SJCRH30 (cell line): Measurements from ENCODE around the gene BTF3. TPM values are rescaled to one million over a fixed set of nuclear protein-coding genes. Genes with fewer than 3 reads are reported as not detected.
"Not testable (repeated sequence)": the region's sequence is repeated elsewhere in the genome, so short reads cannot be mapped to it uniquely, and the experiment has no call there.

Experiments used
- DNase-seq, 2 experiments: peaks; one replicate each; pipeline ENCODE4 v3.0.0-alpha.2; 2015 to 2020
- H3K27ac ChIP-seq: fragments of 250-450 bp; sonication (Bioruptor Pico); 2 replicates; pipeline ENCODE4 v1.5.1; 2020; ENCODE audit warnings: mild to moderate bottlenecking, moderate library complexity
- H3K27me3 ChIP-seq: fragments of 250-450 bp; sonication (Bioruptor Pico); 2 replicates; pipeline ENCODE4 v1.5.1; 2020; ENCODE audit warnings: mild to moderate bottlenecking, moderate library complexity
- H3K36me3 ChIP-seq: fragments of 250-450 bp; sonication (Bioruptor Pico); 2 replicates; pipeline ENCODE4 v1.5.1; 2020; ENCODE audit warnings: mild to moderate bottlenecking, moderate library complexity
- H3K4me1 ChIP-seq: fragments of 250-450 bp; sonication (Bioruptor Pico); 2 replicates; pipeline ENCODE4 v1.5.1; 2020; ENCODE audit warnings: mild to moderate bottlenecking, moderate library complexity
- H3K4me3 ChIP-seq: fragments of 250-450 bp; sonication (Bioruptor Pico); 2 replicates; pipeline ENCODE4 v1.5.1; 2020; ENCODE audit warnings: mild to moderate bottlenecking, moderate library complexity
- H3K9me3 ChIP-seq: fragments of 250-450 bp; sonication (Bioruptor Pico); replicated peaks from 2 replicates; pipeline ENCODE4 v1.5.1; 2020; ENCODE audit warnings: mild to moderate bottlenecking, moderate library complexity
- total RNA-seq: library from RNA; depleted of rRNA; stranded (reverse); fragments of >200 nt; shearing (Covaris generic); gene quantifications from 2 replicates; pipeline ENCODE4 v1.2.3, GENCODE V29; 2014

The BTF3 gene
- total RNA-seq, 1 experiment from 2014 or later = 1,184 TPM

- Histone ChIP-seq H3K36me3 (no peaks in the 10 kb centered on the region), H3K9me3 (no peaks in the 10 kb centered on the region), H3K27me3 (no peaks in the 10 kb centered on the region), H3K4me1 (no peaks in the 10 kb centered on the region), H3K27ac (no peak overlapping the region), H3K4me3 (no peak overlapping the region)
- no peak for DNase-seq
Measured at GRCh38 chr5:73471654-73472053, 26.6 kb upstream of the BTF3 start.

GRCh38 chr5:73472116-73472515 lies 26.1 kb upstream of the BTF3 start:
- no peaks in the 10 kb centered on the region for H3K4me1 ChIP-seq
- H3K4me3 ChIP-seq = no peak overlapping the region
- H3K36me3 ChIP-seq = no peaks in the 10 kb centered on the region
- no peaks in the 10 kb centered on the region for H3K9me3 ChIP-seq
- no peak for DNase-seq
- H3K27me3 ChIP-seq = no peaks in the 10 kb centered on the region
- H3K27ac ChIP-seq = no peak overlapping the region

GRCh38 chr5:73480500-73480899 lies 17.7 kb upstream of the BTF3 start:
- no peak overlapping the region for H3K27ac ChIP-seq
- no peak overlapping the region for H3K4me3 ChIP-seq
- H3K36me3 ChIP-seq = no peaks in the 10 kb centered on the region
- DNase-seq = no peak
- H3K27me3 ChIP-seq = no peaks in the 10 kb centered on the region
- H3K4me1 ChIP-seq = no peaks in the 10 kb centered on the region
- H3K9me3 ChIP-seq = no peaks in the 10 kb centered on the region

- no peak overlapping the region for H3K4me3 ChIP-seq
- H3K9me3 ChIP-seq = no peaks in the 10 kb centered on the region
- no peak overlapping the region for H3K27ac ChIP-seq
- no peaks in the 10 kb centered on the region for H3K36me3 ChIP-seq
- H3K27me3 ChIP-seq = no peaks in the 10 kb centered on the region
- H3K4me1 ChIP-seq = no peaks in the 10 kb centered on the region
- no peak for DNase-seq
Measured at GRCh38 chr5:73482383-73483136, 15.7 kb upstream of the BTF3 start.

GRCh38 chr5:73483676-73484075 lies 14.6 kb upstream of the BTF3 start:
- no peak overlapping the region for H3K27ac ChIP-seq
- no peak overlapping the region for H3K4me3 ChIP-seq
- no peaks in the 10 kb centered on the region for H3K36me3 ChIP-seq
- DNase-seq = no peak
- H3K27me3 ChIP-seq = peaks cover under 1% of the 10 kb centered on the region; the same call in 1 of the 2 replicates
- H3K4me1 ChIP-seq = no peaks in the 10 kb centered on the region
- no peaks in the 10 kb centered on the region for H3K9me3 ChIP-seq

GRCh38 chr5:73484511-73484910 lies 13.7 kb upstream of the BTF3 start:
- H3K27me3 ChIP-seq = peaks cover 8% of the 10 kb centered on the region; the same call in 1 of the 2 replicates
- H3K9me3 ChIP-seq = no peaks in the 10 kb centered on the region
- no peak overlapping the region for H3K4me3 ChIP-seq

GRCh38 chr5:73485715-73486114 lies 12.5 kb upstream of the BTF3 start:
- H3K27me3 ChIP-seq = peaks cover 10% of the 10 kb centered on the region; the same call in 1 of the 2 replicates
- H3K4me3 ChIP-seq = no peak overlapping the region

More at GRCh38 chr5:73484511-73484910, 13.7 kb upstream of the BTF3 start:
- DNase-seq = no peak
- no peak overlapping the region for H3K27ac ChIP-seq
- no peaks in the 10 kb centered on the region for H3K4me1 ChIP-seq
- no peaks in the 10 kb centered on the region for H3K36me3 ChIP-seq

GRCh38 chr5:73486119-73486899 lies 11.9 kb upstream of the BTF3 start:
- H3K27ac ChIP-seq = no peak overlapping the region
- peaks cover 10% of the 10 kb centered on the region; the same call in 1 of the 2 replicates for H3K27me3 ChIP-seq
- H3K9me3 ChIP-seq = no peaks in the 10 kb centered on the region; the same call in 1 of the 2 replicates
- no peaks in the 10 kb centered on the region for H3K36me3 ChIP-seq
- H3K4me3 ChIP-seq = no peak overlapping the region
- H3K4me1 ChIP-seq = no peaks in the 10 kb centered on the region
- no peak for DNase-seq

More at GRCh38 chr5:73485715-73486114, 12.5 kb upstream of the BTF3 start:
- Histone ChIP-seq H3K36me3 (no peaks in the 10 kb centered on the region), H3K4me1 (no peaks in the 10 kb centered on the region), H3K27ac (no peak overlapping the region), H3K9me3 (no peaks in the 10 kb centered on the region; the same call in 1 of the 2 replicates)
- no peak for DNase-seq

- not testable (repeated sequence) for H3K4me1 ChIP-seq, H3K27ac ChIP-seq, DNase-seq, H3K9me3 ChIP-seq, H3K4me3 ChIP-seq, H3K36me3 ChIP-seq
- H3K27me3 ChIP-seq = peaks cover 10% of the 10 kb centered on the region; the same call in 1 of the 2 replicates
Measured at GRCh38 chr5:73487257-73487656, 11.0 kb upstream of the BTF3 start.

GRCh38 chr5:73487815-73488214 lies 10.4 kb upstream of the BTF3 start:
- H3K27me3 ChIP-seq = peaks cover 10% of the 10 kb centered on the region; the same call in 1 of the 2 replicates
- no peak for DNase-seq
- H3K9me3 ChIP-seq = no peaks in the 10 kb centered on the region; the same call in 1 of the 2 replicates
- H3K36me3 ChIP-seq = no peaks in the 10 kb centered on the region
- H3K4me3 ChIP-seq = no peak overlapping the region
- H3K27ac ChIP-seq = no peak overlapping the region
- no peaks in the 10 kb centered on the region for H3K4me1 ChIP-seq

- no peak for DNase-seq
- Histone ChIP-seq H3K27ac (no peak overlapping the region), H3K36me3 (no peaks in the 10 kb centered on the region), H3K9me3 (no peaks in the 10 kb centered on the region; the same call in 1 of the 2 replicates), H3K4me1 (no peaks in the 10 kb centered on the region), H3K27me3 (peaks cover 10% of the 10 kb centered on the region; the same call in 1 of the 2 replicates), H3K4me3 (no peak overlapping the region)
Measured at GRCh38 chr5:73488806-73489205, 9.4 kb upstream of the BTF3 start.

GRCh38 chr5:73490088-73490487 lies 8.2 kb upstream of the BTF3 start:
- Histone ChIP-seq H3K27me3 (peaks cover 10% of the 10 kb centered on the region; the same call in 1 of the 2 replicates), H3K4me3 (no peak overlapping the region), H3K27ac (no peak overlapping the region), H3K9me3 (no peaks in the 10 kb centered on the region; the same call in 1 of the 2 replicates), H3K36me3 (no peaks in the 10 kb centered on the region), H3K4me1 (no peaks in the 10 kb centered on the region)
- no peak for DNase-seq

- no peak for DNase-seq
- no peaks in the 10 kb centered on the region for H3K36me3 ChIP-seq
- H3K27me3 ChIP-seq = peaks cover 10% of the 10 kb centered on the region; the same call in 1 of the 2 replicates
- H3K4me1 ChIP-seq = no peaks in the 10 kb centered on the region
- no peak overlapping the region for H3K27ac ChIP-seq
- H3K4me3 ChIP-seq = no peak overlapping the region
- no peaks in the 10 kb centered on the region; the same call in 1 of the 2 replicates for H3K9me3 ChIP-seq
Measured at GRCh38 chr5:73491155-73491554, 7.1 kb upstream of the BTF3 start.

GRCh38 chr5:73493421-73493820 lies 4.8 kb upstream of the BTF3 start:
- H3K9me3 ChIP-seq = no peaks in the 10 kb centered on the region; the same call in 1 of the 2 replicates
- no peak overlapping the region for H3K27ac ChIP-seq
- no peak for DNase-seq
- H3K36me3 ChIP-seq = no peaks in the 10 kb centered on the region; the same call in 1 of the 2 replicates
- no peaks in the 10 kb centered on the region for H3K4me1 ChIP-seq
- H3K27me3 ChIP-seq = peaks cover 10% of the 10 kb centered on the region; the same call in 1 of the 2 replicates
- H3K4me3 ChIP-seq = no peak overlapping the region

GRCh38 chr5:73494721-73495120 lies 3.5 kb upstream of the BTF3 start:
- peaks cover 4% of the 10 kb centered on the region for H3K36me3 ChIP-seq
- no peak for DNase-seq
- peaks cover under 1% of the 10 kb centered on the region; the same call in 1 of the 2 replicates for H3K4me1 ChIP-seq
- no peaks in the 10 kb centered on the region; the same call in 1 of the 2 replicates for H3K9me3 ChIP-seq
- H3K27ac ChIP-seq = no peak overlapping the region
- peaks cover 3% of the 10 kb centered on the region; the same call in 1 of the 2 replicates for H3K27me3 ChIP-seq
- H3K4me3 ChIP-seq = no peak overlapping the region
